GM18507 (cell line): ENCODE results near the gene VCAN.

Experiments
- DNase-seq: peaks from one replicate; pipeline ENCODE4 v3.0.0; 2011; ENCODE audit warnings: low read depth; ENCODE audit not compliant: insufficient read length; ENCODE audit errors: extremely low spot score
- FAIRE-seq: peaks from 2 replicates; lab custom pipeline; 2011; peaks lifted over from hg19 to GRCh38; lab: Jason Lieb, UNC

The VCAN gene

GRCh38 chr5:83608122-83608521, 136.6 kb downstream of the VCAN start:
- FAIRE-seq, result no peak
- no peak for DNase-seq

GRCh38 chr5:83614841-83615240, 143.3 kb downstream of the VCAN start:
- DNase-seq (no peak), FAIRE-seq (no peak)

GRCh38 chr5:83628360-83628759, 156.8 kb downstream of the VCAN start:
- FAIRE-seq (no peak), DNase-seq (no peak)
